ENCODE results near the gene NCAPD2. TPM values are rescaled to one million over a fixed set of nuclear protein-coding genes. Genes with fewer than 3 reads are reported as not detected.

Gene NCAPD2
- total and polyA plus RNA-seq, 10 donors: 12.0 to 49.2 (median 37.2) TPM

GRCh38 chr12:6452944-6453630 is 40.8 kb upstream of the NCAPD2 start:
- H3K4me1 ChIP-seq: peaks cover 19 to 92% (median 50%) of the 10 kb centered on the region in 6 donors
- TF ChIP-seq POLR2A (IDR thresholded peaks at IDR 0.05) (no peak), POLR2AphosphoS5 (IDR thresholded peaks at IDR 0.05) (peak; percentile 31 to 74 (median 71))
- H3K27me3 ChIP-seq (replicated peaks in 1 of 7): no peaks in the 10 kb centered on the region
- peak overlapping the region; percentile 4 to 92 (median 74) for H3K4me3 ChIP-seq
- no peaks in the 10 kb centered on the region for H3K9me3 ChIP-seq
- intact Hi-C loops (cut with DNase I; ENCODE audit: low total_unique reads): no loop called here
- peak overlapping the region; percentile 85 to 99 (median 98) for H3K27ac ChIP-seq
- DNase-seq: peak; percentile 85
- H3K36me3 ChIP-seq: peaks cover 0 to 70% (median 38%) of the 10 kb centered on the region in 6 donors
- 41 to 57% (median 49%) methylated on average over 15 to 17 of the region's 17 CpGs for WGBS, 5 donors

DNA sequence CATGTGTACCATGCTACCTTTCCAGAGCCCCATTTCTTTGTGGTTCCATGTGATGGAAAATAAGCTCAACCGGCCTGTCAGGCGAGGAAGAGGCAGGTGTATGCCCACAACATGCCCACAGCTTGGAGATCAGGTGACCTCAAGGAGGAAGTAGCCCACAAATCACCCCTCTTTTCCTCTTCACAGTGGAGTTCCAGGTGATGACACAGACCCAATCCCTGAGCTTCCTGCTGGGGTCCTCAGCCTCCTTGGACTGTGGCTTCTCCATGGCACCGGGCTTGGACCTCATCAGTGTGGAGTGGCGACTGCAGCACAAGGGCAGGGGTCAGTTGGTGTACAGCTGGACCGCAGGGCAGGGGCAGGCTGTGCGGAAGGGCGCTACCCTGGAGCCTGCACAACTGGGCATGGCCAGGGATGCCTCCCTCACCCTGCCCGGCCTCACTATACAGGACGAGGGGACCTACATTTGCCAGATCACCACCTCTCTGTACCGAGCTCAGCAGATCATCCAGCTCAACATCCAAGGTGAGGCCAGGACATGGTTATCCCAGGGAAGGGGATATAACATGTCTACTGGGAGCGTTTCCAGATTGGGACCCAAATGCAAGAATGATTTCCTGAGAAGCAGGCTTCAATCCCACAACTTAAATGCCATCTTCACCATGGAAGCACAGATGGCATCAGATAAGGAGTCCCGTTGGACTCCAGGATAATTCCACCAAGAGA is 36.5 kb upstream of the NCAPD2 start:
- whole genome bisulfite sequencing, 5 donors: 87 to 91% (median 87%) methylated on average over 10 to 12 of the region's 12 CpGs
- DNase-seq: no peak
- peak overlapping the region in 3 of 8 donors; percentile 42 to 90 (median 73) for H3K27ac ChIP-seq

DNA sequence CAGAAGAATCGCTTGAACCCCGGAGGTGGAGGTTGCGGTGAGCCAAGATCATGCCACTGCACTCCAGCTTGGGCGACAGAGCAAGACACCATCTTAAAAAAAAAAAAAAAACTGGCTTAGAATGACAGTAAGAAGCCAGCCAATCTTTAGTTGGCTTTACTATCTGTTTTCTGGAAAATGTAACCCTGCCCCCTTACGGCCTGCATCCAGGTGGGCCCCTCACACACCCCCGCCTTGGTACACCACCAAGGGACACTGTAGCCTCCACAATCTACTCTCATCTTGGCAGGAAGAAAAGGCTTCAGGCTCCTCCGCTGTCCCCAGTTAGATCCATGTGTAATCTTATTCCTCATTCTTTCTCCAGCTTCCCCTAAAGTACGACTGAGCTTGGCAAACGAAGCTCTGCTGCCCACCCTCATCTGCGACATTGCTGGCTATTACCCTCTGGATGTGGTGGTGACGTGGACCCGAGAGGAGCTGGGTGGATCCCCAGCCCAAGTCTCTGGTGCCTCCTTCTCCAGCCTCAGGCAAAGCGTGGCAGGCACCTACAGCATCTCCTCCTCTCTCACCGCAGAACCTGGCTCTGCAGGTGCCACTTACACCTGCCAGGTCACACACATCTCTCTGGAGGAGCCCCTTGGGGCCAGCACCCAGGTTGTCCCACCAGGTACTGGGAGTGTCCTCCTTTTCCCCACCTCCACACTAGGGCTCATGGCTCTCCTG is 35.5 kb upstream of the NCAPD2 start:
- TF ChIP-seq POLR2AphosphoS5 (IDR thresholded peaks at IDR 0.05) (peak in 2 of 3 donors; percentile 21 to 29), CTCF (IDR thresholded peaks at IDR 0.05 in 8 of 11, conservative IDR thresholded peaks at IDR 0.05 in 3 of 11) (no peak), POLR2A (IDR thresholded peaks at IDR 0.05) (no peak)
- Histone ChIP-seq H3K9me3 (no peaks in the 10 kb centered on the region), H3K27me3 (replicated peaks in 1 of 7) (no peaks in the 10 kb centered on the region), H3K27ac (peak overlapping the region in 4 of 8 donors; percentile 19 to 94 (median 90)), H3K4me1 (peaks cover 40 to 94% (median 59%) of the 10 kb centered on the region in 6 donors), H3K4me3 (no peak overlapping the region), H3K36me3 (peaks cover 6 to 100% (median 62%) of the 10 kb centered on the region in 6 donors)
- WGBS, 5 donors: 89 to 94% (median 93%) methylated on average over 14 of the region's 14 CpGs
- no peak for DNase-seq
- intact Hi-C loops (cut with DNase I; ENCODE audit: low total_unique reads): no loop called here

More for the DNA sequence above, 36.5 kb upstream of the NCAPD2 start:
- peaks cover 6 to 94% (median 64%) of the 10 kb centered on the region in 6 donors for H3K36me3 ChIP-seq
- no peaks in the 10 kb centered on the region for H3K27me3 ChIP-seq (replicated peaks in 1 of 7)
- H3K4me3 ChIP-seq: no peak overlapping the region
- H3K4me1 ChIP-seq: peaks cover 39 to 94% (median 59%) of the 10 kb centered on the region in 6 donors
- TF ChIP-seq POLR2A (IDR thresholded peaks at IDR 0.05) (no peak), CTCF (IDR thresholded peaks at IDR 0.05 in 8 of 11, conservative IDR thresholded peaks at IDR 0.05 in 3 of 11) (no peak), POLR2AphosphoS5 (IDR thresholded peaks at IDR 0.05) (peak in 2 of 3 donors; percentile 31 to 66)
- no peaks in the 10 kb centered on the region for H3K9me3 ChIP-seq
- intact Hi-C loops (cut with DNase I; ENCODE audit: low total_unique reads): no loop called here

- Histone ChIP-seq H3K4me3 (no peak overlapping the region), H3K4me1 (peaks cover 43 to 94% (median 60%) of the 10 kb centered on the region in 6 donors), H3K9me3 (no peaks in the 10 kb centered on the region), H3K27ac (peak overlapping the region in 6 of 8 donors; percentile 19 to 94 (median 90)), H3K27me3 (replicated peaks in 1 of 7) (no peaks in the 10 kb centered on the region), H3K36me3 (peaks cover 6 to 100% (median 62%) of the 10 kb centered on the region in 6 donors)
- DNase-seq: no peak
- intact Hi-C loops (cut with DNase I; ENCODE audit: low total_unique reads): no loop called here
- no peak for TF ChIP-seq CTCF (IDR thresholded peaks at IDR 0.05 in 8 of 11, conservative IDR thresholded peaks at IDR 0.05 in 3 of 11)
- TF ChIP-seq POLR2A (IDR thresholded peaks at IDR 0.05): no peak
- TF ChIP-seq POLR2AphosphoS5 (IDR thresholded peaks at IDR 0.05): peak in 1 of 3 donors; percentile 31
- 91 to 98% (median 94%) methylated on average over 2 of the region's 2 CpGs for WGBS, 5 donors
Observed at GRCh38 chr12:6459004-6459337, 34.9 kb upstream of the NCAPD2 start.

All from spleen (tissue), 11 donors.